NCI-H2196 (cell line): ENCODE data around the gene GALNT10.

ENCODE experiments used
- DNase-seq: peaks from one replicate; lab custom pipeline; 2025; ENCODE audit not compliant: unreplicated experiment; lab: John Stamatoyannopoulos, UW

Gene GALNT10

DNA sequence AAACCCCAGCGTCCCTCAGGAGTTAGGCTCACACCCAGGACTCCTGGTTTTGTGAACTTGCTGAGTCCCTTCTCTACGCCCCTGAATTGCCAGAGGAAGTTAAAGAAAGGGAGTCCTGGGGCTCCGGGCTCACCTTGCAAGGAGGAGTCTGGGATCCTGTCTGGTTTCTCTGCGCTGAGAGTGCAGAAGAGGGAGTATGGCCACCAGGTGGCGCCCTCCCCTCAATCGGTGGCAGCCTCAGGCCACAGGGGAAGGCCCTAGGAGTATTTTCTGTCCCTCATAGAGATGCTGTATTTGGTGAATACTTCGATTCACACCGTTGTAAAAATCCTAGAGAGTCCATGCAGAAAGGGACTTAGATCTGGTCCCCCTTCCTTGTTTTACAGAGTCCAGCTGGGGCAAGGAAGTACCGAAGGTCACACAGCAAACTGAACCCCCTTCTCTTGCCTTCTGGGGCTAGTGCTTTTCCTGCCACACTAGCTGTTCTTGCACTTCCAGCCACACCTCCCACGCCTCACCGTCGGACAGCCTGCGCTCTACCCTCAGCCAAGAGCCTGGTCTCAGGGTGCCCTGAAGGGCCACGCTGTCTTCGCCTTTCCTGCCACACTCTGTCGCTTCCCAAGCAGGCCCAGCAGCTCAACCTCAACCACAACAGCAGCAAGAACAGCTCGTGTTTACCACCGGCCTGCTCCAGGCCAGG, 277.3 kb downstream of the GALNT10 start:
- peak; percentile 79 for DNase-seq

DNA sequence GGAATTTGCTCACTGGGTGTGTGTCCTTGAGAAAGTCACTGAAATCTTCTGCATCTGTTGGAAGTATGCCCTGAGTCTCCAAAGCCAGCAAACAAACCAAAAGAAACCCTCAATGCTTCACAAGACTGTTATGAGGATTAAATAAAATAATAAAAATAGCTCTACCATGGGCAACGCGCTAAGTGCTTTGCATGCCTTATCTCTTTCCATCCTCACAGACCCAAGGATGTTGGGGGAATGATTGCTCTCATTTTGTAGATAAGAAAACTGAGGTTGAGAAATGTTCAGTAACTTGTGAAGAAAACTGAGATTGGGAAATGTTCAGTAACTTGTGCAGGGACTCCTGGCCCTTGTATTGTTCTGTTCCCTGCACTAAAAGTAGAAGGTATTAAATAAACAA, 279.6 kb downstream of the GALNT10 start:
- DNase-seq = no peak
